Neural cell (in vitro differentiated cells): ENCODE data around the gene INF2. TPM values are rescaled to one million over a fixed set of nuclear protein-coding genes. Genes with fewer than 3 reads are reported as not detected.

Experiments
- H2AFZ ChIP-seq: fragments of 200-600, 300-800 bp; sonication (generic), shearing (Covaris generic); 2 replicates; pipeline ENCODE4 v1.6.0; 2014; ENCODE audit warnings: low read depth, mild to moderate bottlenecking, antibody characterized with exemption, low read length, moderate library complexity
- H3F3A ChIP-seq: fragments of 200-600 bp; shearing (Covaris generic); 2 replicates; pipeline ENCODE4 v1.6.1; 2016; ENCODE audit warnings: mild to moderate bottlenecking, moderate library complexity, mixed read lengths, antibody characterized with exemption, low read length; ENCODE audit not compliant: insufficient read depth, poor library complexity, severe bottlenecking
- H3K27ac ChIP-seq: fragments of 200-600, 300-800 bp; sonication (generic), shearing (Covaris generic); 2 replicates; pipeline ENCODE4 v1.5.1; 2014; ENCODE audit warnings: mild to moderate bottlenecking, low read length, moderate library complexity
- H3K27me3 ChIP-seq: fragments of 300-800, 200-600 bp; sonication (generic), shearing (Covaris generic); 2 replicates; pipeline ENCODE4 v1.6.0; 2014; ENCODE audit warnings: mild to moderate bottlenecking, low read depth, low read length, moderate library complexity; ENCODE audit not compliant: insufficient read depth
- H3K36me3 ChIP-seq: fragments of 300-800, 200-600 bp; sonication (generic), shearing (Covaris generic); 2 replicates; pipeline ENCODE4 v1.5.1; 2014; ENCODE audit warnings: mild to moderate bottlenecking, antibody characterized with exemption, low read length, moderate library complexity; ENCODE audit not compliant: insufficient read depth
- H3K4me2 ChIP-seq: fragments of 300-800, 200-600 bp; sonication (generic), shearing (Covaris generic); 2 replicates; pipeline ENCODE4 v1.6.0; 2014; ENCODE audit warnings: mild to moderate bottlenecking, low read length
- H3K4me3 ChIP-seq: fragments of 300-800, 200-600 bp; sonication (generic), shearing (Covaris generic); 2 replicates; pipeline ENCODE4 v1.5.1; 2014; ENCODE audit warnings: mild to moderate bottlenecking, low read length, moderate library complexity
- H3K79me2 ChIP-seq: fragments of 200-600 bp; shearing (Covaris generic); replicated peaks from 2 replicates; pipeline ENCODE4 v1.6.0; 2014; ENCODE audit warnings: mild to moderate bottlenecking, low read length, moderate library complexity; ENCODE audit not compliant: insufficient read depth
- H3K9ac ChIP-seq: fragments of 300-800, 200-600 bp; sonication (generic), shearing (Covaris generic); 2 replicates; pipeline ENCODE4 v1.6.1; 2016; ENCODE audit warnings: mild to moderate bottlenecking, low read length, mixed read lengths
- H3K9me2 ChIP-seq: fragments of 200-600 bp; shearing (Covaris generic); 2 replicates; pipeline ENCODE4 v1.6.1; 2016; ENCODE audit warnings: mild to moderate bottlenecking, low read length, mixed read lengths; ENCODE audit not compliant: insufficient read depth
- H3K9me3 ChIP-seq: fragments of 200-600, 300-800 bp; sonication (generic), shearing (Covaris generic); 2 replicates; pipeline ENCODE4 v1.6.1; 2016; ENCODE audit warnings: mild to moderate bottlenecking, mixed run types, low read length, moderate library complexity, mixed read lengths
- H4K20me1 ChIP-seq: fragments of 200-600 bp; shearing (Covaris generic); 2 replicates; pipeline ENCODE4 v1.6.1; 2016; ENCODE audit warnings: mild to moderate bottlenecking, mixed run types; ENCODE audit not compliant: insufficient read depth
- EP300 ChIP-seq: fragments of 450-650 bp; conservative IDR thresholded peaks from 2 replicates; pipeline ENCODE4 v1.6.1; 2014; ENCODE audit warnings: antibody characterized with exemption, mild to moderate bottlenecking, moderate library complexity; ENCODE audit not compliant: poor library complexity, severe bottlenecking
- EZH2 ChIP-seq: fragments of 200-600, 300-800 bp; shearing (Covaris generic), sonication (generic); IDR thresholded peaks from 2 replicates; pipeline ENCODE4 v1.6.1; 2014; ENCODE audit warnings: antibody characterized with exemption, low read length, borderline replicate concordance, mild to moderate bottlenecking; ENCODE audit not compliant: insufficient read depth, poor library complexity, severe bottlenecking
- MXI1 ChIP-seq: fragments of 450-650 bp; conservative IDR thresholded peaks from 2 replicates; pipeline ENCODE4 v1.6.1; 2014; ENCODE audit warnings: antibody characterized with exemption, mild to moderate bottlenecking; ENCODE audit not compliant: poor library complexity, severe bottlenecking
- POLR2AphosphoS5 ChIP-seq: IDR thresholded peaks from 2 replicates; pipeline ENCODE4 v1.6.1; 2012
- RAD21 ChIP-seq: fragments of 450-650 bp; conservative IDR thresholded peaks from 2 replicates; pipeline ENCODE4 v1.6.1; 2014; ENCODE audit warnings: antibody characterized with exemption, mild to moderate bottlenecking, moderate library complexity
- SMC3 ChIP-seq: fragments of 450-650 bp; conservative IDR thresholded peaks from 2 replicates; pipeline ENCODE4 v1.6.1; 2014; ENCODE audit warnings: antibody characterized with exemption, mild to moderate bottlenecking, moderate library complexity; ENCODE audit not compliant: poor library complexity
- TAF1 ChIP-seq: IDR thresholded peaks from 2 replicates; pipeline ENCODE4 v1.6.1; 2012; ENCODE audit warnings: low read depth
- polyA plus RNA-seq: library from polyadenylated mRNA; depleted of rRNA; stranded (reverse); fragments of >200 nt; gene quantifications from 2 replicates; pipeline ENCODE4 v1.2.3, GENCODE V29; 2014
- TF ChIP-seq, protein P1 (sequence below): fragments of 450-650 bp; IDR thresholded peaks from 2 replicates; pipeline ENCODE4 v1.5.1; 2014; ENCODE audit warnings: antibody characterized with exemption, mild to moderate bottlenecking, moderate library complexity; ENCODE audit not compliant: poor library complexity, severe bottlenecking
- TF ChIP-seq, protein P2 (sequence below): IDR thresholded peaks from 2 replicates; pipeline ENCODE4 v1.6.1; 2012; ENCODE audit warnings: borderline replicate concordance

The INF2 gene
- polyA plus RNA-seq, 1 donor from 2014 or later: 0.02 TPM

DNA sequence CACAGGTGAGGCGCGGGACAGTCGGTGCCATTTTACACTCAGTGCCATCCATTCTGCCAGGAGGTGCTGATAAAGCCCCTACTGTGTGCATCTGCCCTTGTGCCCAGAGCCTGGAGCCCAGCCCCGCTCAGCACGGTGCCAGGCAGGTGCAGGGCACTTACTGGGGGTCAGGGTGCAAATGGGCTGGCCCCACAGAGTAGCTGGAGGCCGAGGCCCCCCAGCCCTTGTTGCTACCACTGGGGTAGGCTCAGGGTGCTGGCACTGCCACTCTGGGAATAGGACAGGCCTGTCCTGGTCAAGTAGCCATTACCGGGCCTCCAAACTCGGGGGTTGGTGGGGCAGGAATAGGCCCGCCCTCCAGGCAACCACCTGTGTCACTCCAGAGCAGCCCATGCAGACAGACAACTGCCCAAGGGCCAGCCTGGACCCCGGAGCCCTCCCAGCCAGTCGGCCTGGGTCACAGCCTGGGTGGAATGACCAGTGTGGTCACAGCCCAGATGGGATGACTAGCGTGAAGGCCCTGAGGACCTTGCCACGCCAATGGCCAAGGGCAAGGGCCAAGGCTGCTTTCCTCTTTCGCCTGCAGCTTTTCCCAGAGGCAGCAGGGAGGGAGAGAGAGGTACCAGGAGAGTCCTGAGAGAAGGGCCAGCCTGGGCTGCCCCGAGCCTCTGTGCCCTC, 3.0 kb downstream of the INF2 start:
- H3K9me3 ChIP-seq: no peaks in the 10 kb centered on the region
- H3K27ac ChIP-seq: no peak overlapping the region
- no peak overlapping the region for H3K4me2 ChIP-seq
- peaks cover 5% of the 10 kb centered on the region for H3K27me3 ChIP-seq
- no peaks in the 10 kb centered on the region for H3K79me2 ChIP-seq
- no peaks in the 10 kb centered on the region for H4K20me1 ChIP-seq
- TF ChIP-seq EP300 (no peak), SMC3 (no peak), POLR2AphosphoS5 (no peak), TAF1 (no peak), EZH2 (no peak), RAD21 (no peak), MXI1 (no peak)
- TF ChIP-seq, protein P1, sequence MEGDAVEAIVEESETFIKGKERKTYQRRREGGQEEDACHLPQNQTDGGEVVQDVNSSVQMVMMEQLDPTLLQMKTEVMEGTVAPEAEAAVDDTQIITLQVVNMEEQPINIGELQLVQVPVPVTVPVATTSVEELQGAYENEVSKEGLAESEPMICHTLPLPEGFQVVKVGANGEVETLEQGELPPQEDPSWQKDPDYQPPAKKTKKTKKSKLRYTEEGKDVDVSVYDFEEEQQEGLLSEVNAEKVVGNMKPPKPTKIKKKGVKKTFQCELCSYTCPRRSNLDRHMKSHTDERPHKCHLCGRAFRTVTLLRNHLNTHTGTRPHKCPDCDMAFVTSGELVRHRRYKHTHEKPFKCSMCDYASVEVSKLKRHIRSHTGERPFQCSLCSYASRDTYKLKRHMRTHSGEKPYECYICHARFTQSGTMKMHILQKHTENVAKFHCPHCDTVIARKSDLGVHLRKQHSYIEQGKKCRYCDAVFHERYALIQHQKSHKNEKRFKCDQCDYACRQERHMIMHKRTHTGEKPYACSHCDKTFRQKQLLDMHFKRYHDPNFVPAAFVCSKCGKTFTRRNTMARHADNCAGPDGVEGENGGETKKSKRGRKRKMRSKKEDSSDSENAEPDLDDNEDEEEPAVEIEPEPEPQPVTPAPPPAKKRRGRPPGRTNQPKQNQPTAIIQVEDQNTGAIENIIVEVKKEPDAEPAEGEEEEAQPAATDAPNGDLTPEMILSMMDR: no peak
- TF ChIP-seq, protein P2, sequence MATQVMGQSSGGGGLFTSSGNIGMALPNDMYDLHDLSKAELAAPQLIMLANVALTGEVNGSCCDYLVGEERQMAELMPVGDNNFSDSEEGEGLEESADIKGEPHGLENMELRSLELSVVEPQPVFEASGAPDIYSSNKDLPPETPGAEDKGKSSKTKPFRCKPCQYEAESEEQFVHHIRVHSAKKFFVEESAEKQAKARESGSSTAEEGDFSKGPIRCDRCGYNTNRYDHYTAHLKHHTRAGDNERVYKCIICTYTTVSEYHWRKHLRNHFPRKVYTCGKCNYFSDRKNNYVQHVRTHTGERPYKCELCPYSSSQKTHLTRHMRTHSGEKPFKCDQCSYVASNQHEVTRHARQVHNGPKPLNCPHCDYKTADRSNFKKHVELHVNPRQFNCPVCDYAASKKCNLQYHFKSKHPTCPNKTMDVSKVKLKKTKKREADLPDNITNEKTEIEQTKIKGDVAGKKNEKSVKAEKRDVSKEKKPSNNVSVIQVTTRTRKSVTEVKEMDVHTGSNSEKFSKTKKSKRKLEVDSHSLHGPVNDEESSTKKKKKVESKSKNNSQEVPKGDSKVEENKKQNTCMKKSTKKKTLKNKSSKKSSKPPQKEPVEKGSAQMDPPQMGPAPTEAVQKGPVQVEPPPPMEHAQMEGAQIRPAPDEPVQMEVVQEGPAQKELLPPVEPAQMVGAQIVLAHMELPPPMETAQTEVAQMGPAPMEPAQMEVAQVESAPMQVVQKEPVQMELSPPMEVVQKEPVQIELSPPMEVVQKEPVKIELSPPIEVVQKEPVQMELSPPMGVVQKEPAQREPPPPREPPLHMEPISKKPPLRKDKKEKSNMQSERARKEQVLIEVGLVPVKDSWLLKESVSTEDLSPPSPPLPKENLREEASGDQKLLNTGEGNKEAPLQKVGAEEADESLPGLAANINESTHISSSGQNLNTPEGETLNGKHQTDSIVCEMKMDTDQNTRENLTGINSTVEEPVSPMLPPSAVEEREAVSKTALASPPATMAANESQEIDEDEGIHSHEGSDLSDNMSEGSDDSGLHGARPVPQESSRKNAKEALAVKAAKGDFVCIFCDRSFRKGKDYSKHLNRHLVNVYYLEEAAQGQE: no peak
- no peaks in the 10 kb centered on the region for H3K9me2 ChIP-seq
- H3K9ac ChIP-seq: no peak overlapping the region
- no peaks in the 10 kb centered on the region for H3K36me3 ChIP-seq
- H3K4me3 ChIP-seq: no peak overlapping the region
- no peak overlapping the region for H2AFZ ChIP-seq
- no peaks in the 10 kb centered on the region for H3F3A ChIP-seq

DNA sequence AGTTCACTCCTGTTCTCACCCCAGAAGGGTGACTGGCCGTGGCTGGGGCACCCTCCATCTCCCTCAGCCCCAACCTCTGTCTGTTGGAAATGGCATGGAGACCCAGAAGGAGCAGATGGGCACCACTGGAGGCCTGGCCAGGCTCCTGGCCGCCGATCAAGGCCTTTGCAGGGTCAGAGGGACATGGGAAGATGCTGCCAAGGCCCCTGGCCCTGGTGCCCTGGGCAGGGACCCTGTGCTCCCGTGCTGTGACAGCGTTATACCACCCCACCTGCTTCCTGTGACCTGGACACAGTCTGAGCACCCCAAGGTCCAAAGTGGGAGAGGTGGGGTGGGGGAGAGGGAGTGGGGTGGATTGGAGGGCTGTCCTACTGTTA, 3.5 kb downstream of the INF2 start:
- Histone ChIP-seq H3K9me2 (no peaks in the 10 kb centered on the region), H2AFZ (no peak overlapping the region), H3F3A (no peaks in the 10 kb centered on the region), H3K27me3 (peaks cover 5% of the 10 kb centered on the region), H3K9me3 (no peaks in the 10 kb centered on the region), H3K4me2 (no peak overlapping the region), H3K4me3 (no peak overlapping the region), H3K36me3 (no peaks in the 10 kb centered on the region), H3K79me2 (no peaks in the 10 kb centered on the region), H3K27ac (no peak overlapping the region), H4K20me1 (no peaks in the 10 kb centered on the region), H3K9ac (no peak overlapping the region)
- no peak for TF ChIP-seq POLR2AphosphoS5
- no peak for TF ChIP-seq MXI1
